Retina (tissue), 1 donor: ENCODE data around the gene BRIX1.
A peak's percentile ranks its signal among the peaks of the same experiment; 100 is the strongest.

ENCODE experiments used
- DNase-seq: peaks from one replicate; pipeline ENCODE4 v3.0.0-alpha.2; 2016

The BRIX1 gene, protein sequence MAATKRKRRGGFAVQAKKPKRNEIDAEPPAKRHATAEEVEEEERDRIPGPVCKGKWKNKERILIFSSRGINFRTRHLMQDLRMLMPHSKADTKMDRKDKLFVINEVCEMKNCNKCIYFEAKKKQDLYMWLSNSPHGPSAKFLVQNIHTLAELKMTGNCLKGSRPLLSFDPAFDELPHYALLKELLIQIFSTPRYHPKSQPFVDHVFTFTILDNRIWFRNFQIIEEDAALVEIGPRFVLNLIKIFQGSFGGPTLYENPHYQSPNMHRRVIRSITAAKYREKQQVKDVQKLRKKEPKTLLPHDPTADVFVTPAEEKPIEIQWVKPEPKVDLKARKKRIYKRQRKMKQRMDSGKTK

DNA sequence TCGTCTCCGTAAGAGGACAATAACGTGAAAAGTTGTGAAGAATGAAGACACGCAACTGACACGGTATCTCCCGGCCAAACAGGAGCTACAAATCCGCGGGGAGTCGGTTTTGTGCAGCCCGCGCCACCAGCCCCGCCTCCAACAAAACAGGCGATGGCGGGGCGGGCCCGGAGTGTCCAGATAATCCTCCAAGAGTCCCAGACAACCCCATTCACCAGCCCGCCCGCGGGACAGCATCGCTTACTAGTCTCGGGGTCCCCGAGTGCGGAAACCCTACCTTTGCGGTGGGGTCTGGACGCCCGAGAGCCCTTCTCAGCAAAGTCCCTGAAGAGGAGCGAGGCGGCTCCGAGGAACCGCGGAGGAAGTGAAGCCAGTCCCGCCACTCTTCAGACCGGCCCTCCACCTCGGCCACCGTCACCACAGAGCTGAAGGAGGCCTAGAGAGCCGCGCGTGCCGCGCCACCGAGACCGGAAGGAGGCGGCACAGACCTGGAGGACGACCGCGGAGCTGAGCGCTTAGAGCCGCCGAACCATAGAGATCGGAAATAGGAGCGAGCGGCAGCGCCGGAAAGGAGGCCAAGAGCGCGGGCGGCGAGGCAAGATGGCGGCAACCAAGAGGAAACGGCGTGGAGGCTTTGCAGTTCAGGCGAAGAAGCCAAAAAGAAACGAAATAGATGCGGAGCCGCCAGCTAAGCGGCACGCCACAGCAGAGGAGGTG, at the start of gene BRIX1, which contains the start of gene RAD1:
Gene BRIX1 (plus strand): TSS at position 573 of the 717 bp plus-strand sequence. CDS start 28 bp downstream, at position 601.
Gene RAD1 (minus strand): TSS at position 366 of the 717 bp plus-strand sequence. CDS start 612 bp downstream, outside the sequence.
- DNase-seq, result peak; percentile 97

DNA sequence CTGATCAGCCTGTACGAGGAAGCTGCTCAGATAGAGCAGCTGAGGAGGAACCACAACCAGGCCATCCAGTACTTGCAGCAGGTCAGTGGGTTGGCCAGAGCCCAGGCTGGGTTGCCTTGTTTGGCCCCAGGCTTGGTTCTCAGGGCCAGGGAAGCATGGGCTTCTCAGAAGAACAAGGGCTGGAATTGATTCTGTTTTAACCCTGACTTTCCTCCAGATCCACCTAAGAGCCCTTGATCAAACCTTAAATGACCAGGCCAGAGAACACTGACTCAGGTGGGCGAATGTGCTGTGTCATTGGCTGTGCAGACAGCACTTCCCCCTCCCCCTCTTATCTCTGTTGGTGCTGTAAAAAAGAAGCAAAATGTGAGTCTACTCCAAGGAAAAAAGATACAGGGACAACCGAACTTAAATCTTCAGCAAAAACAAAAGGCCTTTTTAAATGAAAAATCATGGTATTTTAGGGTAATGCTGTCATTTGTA, 48.5 kb upstream of the BRIX1 start:
- DNase-seq, result peak; percentile 45

DNA sequence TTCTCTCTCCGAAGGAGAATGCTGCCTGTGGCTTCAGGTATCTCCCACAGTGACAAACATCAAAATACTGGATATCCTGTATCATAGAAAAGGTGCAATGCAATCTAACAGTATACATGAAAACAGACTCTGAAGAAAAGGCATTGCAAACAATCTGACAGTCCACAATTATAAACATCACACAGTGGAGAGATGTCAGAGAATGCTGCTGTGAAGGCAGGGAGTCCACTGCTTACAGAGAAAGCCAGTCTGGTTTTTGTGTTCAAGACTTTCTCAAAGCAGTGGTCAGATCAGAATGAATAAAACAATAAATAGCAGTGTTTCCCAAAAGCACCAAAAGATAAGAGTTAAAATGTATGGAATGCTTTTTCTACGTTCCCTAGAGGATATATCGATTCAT, 47.9 kb upstream of the BRIX1 start:
- DNase-seq, result no peak

DNA sequence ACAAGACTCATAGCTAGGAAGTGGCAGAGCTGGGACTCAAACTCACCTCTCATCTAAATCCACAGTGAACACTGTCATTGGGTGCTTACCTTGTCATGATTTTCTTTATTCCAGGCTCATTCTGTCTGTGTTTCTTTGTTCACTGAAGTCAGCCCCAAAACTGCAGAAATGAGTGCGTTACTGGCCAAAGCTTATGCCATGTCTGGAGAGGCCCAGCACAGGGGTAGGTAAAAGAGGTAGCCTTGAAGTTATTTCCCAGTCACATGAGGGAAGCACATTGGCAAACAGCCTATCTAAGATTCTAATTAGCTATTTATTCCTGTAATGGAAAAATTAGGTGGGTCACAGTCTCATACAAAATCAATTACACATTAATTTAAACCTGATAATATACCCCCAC, 46.7 kb upstream of the BRIX1 start:
- peak; percentile 50 for DNase-seq

DNA sequence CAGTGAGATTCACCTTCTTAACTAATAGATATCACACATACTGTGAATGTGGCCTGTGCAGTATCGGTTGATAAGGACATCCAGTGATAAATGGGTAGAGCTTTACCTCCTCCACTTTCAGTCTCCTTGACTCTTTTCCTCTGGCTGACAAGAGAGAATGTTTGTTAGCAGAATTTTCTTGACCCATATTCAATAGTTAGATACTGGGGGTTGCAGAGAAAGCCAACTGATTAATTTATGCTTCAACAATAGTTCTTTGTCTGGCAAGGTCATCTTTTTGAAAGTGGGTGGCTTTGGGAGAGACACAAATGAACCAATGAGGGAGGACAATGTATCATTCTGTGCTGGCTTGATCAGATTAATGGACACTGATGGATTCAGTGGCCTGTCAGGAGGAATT, 46.3 kb upstream of the BRIX1 start:
- peak; percentile 79 for DNase-seq

DNA sequence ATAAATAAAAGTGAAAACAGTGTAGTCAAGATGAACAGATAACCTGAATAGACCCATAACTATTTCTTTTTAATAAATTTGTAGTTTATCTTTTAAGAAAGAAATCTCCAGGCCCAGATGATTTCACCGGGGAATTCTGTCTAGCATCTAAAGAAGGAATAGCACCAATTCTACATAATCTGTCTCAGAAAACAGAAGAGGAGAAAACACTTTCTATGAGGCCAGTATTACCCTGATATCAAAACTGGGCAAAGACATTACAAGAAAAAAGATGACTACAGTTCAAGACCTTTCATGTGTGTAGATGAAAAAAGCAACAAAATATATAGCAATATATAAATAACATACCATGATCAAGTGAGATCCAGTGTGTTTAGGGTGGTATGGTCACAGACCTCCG, 45.1 kb upstream of the BRIX1 start:
- DNase-seq, result no peak

DNA sequence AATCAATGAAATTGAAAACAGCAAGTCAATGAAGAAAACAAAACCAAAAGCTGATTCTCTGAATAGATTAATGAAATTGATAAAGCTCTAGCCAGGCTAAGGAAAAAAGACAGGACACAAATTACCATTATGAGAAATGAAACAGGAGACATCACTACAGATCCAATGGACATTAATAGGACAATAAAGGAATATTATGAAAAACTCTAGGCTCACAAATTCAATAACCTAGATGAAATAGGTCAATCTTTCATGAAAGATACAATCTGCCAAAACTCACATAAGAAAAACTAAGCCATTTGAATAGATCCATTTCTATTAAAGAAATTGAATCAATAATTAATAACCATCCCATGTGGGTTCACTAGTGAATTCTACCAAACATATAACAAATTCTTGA, 39.2 kb upstream of the BRIX1 start:
- DNase-seq, result no peak

DNA sequence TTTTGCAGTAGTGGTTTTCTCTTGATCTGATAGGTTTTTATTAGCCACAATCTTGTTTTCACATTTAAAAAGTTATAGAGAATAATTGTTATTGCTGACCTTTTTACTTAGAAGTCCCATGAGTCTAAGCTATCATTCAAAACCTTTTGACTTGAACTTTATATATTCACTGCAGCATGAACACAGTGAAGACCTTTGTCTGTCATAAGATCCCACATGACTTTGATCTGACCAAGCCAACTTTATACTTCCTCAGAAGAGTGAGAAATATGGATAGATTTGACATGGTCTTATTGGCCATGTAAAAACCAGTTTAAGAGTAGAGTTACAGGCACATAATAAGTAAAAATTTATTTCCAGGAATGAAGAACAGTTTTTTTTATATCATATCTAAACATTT, 34.3 kb upstream of the BRIX1 start:
- DNase-seq, result no peak

DNA sequence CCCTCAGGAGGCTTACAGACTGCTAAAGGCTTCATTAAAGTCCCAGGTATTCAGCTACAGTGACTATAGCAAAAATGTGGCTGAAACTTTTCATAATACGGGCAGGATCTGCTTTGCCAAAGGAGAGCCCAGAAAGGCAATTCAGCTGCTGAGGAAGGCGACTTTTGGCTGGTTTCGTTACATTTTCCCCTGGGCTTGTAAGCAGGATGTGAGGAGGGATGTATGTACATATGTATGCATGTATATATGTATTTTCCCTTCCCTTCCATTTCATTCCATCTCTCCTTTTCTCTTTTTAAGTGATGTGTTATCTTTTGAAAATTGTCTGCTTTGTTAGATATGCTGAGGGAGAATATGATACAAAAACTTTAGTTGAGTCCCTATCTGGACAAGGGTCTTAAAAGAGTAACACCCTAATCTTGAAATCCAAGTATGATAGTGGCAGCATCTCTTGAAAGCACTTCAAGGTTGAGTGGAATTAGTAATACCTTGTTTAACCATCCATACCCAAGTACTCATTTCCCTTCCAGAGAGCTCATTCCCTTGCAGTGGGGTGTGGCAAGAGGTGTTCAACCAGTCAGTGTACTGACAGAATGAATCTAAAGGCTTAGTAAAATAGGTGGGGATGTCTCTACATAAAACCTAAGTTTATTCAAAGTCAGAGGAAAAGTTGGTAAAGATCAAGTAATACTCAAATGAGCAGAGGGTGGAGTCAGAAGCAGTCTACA, 29.0 kb upstream of the BRIX1 start:
- no peak for DNase-seq

DNA sequence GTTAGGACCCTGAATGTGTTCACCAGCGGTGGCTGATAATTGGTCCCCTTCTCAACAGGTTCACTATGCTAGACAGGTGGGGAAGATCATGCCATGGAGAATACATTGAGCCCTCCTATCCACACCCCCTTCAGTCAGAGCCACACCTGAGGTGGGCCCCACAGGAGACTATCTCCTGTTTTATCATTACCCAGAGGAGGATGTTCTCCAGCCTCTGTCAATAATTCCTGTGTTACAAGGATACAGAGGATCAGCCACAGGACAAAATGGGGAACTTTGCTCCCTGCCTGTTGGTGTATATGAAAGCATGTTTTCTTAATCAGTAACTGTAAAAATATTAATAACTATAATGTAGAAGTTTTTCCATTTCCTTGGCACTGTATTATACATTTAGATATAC, 26.1 kb upstream of the BRIX1 start:
- no peak for DNase-seq

DNA sequence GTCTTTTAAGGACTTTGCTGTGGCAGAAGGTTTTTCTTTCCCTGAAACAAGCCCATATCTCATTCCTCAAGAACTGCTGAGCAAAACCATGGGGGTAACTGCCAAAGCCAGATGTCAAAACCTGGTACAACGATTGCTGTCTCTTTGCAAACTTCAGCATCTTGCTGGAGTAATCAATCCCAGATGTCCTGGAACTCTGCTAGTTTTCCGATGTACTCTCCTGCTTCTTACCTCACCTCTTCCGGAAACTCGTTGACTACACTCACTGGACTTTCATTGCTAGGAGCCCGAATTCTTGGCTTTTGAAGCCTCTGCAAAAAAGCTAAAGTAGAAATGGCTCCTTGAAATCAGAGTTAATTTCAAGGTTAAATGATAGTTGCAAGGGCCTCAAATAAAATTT, 23.5 kb upstream of the BRIX1 start:
- DNase-seq, result no peak

DNA sequence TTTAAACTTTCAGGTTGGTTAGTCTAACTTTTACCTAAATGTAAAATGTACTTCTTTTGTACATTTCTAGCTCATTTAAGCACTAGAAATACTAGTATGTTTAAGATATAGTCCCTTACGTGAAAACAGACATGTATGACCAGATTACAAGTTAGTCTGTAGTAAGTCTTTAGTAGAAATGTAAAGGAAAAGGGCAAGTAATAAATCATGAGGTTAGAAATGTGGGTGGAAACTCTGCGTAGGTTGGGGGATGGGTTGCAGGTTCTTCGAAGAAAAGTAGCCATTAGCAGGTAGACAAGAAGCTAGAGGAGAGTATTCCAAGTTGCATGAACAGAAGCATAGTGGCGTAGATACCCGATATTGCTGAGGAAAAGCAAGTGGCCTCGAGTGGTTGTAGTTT, 23.1 kb upstream of the BRIX1 start:
- no peak for DNase-seq

DNA sequence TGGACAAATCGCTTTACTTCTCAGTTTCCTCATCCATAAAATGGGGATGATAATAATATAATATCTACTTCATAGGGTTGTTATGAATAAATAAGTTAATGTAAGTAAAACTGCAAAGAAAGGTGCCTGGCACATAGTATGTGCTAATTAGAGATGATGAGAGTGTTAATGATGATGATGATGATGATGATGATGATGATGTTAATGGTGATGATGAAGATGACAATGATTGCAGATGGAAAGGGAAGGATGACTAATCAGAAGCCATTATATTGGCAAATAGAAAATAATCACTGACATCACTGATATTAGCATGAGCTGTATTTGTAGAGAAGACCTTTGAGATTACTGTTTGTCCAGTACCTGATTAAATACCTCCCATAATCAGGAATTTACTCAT, 20.8 kb upstream of the BRIX1 start:
- no peak for DNase-seq

DNA sequence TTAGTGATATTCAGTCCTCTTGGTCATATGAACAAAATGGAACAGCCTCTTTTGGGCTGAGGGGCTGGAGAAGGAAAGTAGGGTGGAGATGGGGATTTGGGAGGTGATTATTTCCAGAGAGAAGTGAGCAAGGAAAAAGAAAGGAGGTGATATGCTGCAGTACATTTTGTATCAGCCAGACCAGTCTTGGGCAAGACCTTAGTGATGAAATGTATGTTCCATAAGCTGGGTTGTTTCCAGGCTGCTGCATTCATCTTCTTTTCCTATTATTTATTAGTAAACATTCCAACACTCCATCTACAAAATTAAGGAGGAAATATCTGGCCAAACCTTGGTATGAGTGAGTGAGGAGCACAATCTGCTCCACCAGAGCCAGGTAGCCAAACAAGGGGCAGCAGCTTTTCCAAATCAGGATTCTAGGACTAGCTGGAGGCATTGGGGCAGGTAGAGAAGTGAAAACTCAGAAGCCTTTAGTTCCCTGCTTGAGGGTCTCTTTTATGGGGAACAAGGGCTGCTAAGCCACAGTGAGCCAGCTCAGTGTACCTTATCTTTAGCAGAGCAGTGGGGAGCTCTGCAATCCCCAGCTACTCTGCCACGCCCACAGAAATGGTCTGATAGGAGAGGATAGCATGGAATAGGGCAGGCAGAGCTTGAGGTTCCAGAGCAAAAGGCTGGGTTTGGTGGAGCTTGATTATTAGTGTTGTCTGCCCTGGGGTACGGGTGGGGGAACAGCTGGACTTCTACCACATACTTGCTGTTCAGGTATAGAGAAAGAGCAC, 19.7 kb upstream of the BRIX1 start:
- DNase-seq, result no peak

DNA sequence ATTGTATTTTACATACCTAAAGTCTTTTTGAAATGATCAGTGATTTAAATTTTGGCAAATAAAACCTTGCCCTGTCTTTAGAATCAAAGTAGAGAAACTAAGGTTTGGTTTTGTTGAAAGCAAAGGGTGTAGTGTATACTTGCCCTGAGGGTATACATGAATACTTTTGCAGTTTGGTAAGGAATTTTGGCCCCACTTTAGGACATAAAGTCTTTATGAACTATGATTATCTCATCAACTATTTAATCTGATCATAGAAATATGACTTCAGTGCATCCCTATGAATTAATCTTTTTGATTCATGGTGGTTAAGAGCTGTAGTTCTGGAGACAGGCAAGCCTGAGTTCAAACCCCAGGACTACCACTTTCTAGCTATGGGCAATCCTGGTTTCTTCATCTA, 17.9 kb upstream of the BRIX1 start:
- no peak for DNase-seq

DNA sequence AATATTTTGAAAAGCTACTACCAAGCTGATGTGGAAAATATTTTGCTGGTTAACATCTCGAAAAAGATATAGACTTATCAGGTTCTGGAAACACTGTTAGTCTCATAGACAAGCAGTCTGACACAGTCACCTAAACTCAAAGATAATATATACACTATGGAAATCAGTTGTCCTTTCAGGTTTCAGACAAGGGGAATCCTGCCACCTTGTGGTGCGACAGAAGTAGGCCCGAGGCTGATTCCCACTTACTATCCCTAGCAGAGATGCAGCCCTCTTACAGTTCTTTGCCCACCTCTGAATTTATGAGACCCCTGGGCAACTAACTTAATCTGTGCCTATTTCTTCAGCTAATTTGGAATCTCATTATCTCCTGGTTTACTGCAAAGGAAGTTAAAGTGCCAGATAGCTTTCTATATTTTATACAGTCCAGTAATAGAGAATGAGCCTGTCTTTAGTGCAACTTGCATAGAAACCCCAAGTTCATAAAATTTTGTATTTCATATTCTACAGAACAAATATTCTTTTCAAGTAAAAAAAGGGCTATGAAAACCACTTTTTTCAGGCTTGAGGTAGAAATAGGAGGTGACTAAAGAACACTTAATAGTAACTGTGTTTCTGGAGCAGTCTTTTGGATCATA, 17.1 kb upstream of the BRIX1 start:
- DNase-seq, result peak; percentile 74

DNA sequence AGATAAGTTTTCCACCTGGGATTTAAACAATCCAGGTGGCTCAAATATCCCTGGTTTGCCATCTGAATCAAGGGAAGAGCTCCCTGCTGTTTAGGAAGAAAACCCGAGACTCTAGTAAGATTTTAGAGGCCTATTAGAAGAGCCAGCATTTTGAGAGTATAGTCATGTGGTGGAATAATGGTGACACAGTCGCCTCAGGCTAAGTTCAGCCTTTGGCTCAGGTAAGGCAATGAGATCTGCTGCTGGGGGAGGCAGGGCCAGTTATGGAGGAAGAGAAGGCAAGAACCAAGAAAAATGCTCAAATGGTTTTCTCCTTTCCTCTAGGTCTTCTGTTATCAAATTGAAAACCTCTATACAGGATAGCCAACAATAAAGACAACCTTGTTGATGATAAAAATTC, 16.4 kb upstream of the BRIX1 start:
- no peak for DNase-seq

DNA sequence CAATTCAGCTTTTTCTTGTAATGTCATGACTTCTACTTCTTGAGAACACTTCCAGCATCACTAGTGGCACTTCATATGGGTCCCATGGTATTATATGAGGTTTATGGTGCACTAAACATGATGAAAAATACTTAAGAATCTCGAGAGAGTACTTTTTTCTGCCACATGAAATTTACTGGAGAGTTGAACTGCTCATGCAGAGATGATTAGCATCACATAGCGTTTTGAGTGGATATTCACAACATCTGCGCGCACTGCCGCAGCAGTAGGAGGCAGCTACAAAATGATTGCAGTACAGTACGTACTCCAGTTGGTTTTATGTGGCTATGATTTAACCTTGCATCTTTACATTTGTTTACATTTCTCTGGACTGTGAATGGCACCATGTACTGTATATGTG, 14.9 kb upstream of the BRIX1 start:
- DNase-seq, result peak; percentile 28

DNA sequence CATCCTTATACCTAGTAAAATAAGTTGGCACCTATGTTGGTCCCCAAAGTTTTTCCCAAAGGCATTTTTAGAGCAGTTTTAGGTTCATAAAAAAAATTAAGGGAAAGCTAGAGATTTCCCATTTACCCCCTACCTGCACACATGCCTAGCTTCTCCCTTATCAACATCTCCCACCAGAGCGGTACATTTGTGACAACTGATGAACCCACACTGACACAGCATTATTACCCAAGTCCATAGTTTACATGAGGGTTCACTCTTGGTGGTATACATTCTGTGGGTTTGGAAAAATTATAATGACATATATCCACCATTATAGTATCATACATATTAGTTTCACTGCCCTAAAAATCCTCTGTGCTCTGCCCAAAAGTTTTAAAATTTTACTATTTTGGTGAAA, 12.3 kb upstream of the BRIX1 start:
- no peak for DNase-seq

DNA sequence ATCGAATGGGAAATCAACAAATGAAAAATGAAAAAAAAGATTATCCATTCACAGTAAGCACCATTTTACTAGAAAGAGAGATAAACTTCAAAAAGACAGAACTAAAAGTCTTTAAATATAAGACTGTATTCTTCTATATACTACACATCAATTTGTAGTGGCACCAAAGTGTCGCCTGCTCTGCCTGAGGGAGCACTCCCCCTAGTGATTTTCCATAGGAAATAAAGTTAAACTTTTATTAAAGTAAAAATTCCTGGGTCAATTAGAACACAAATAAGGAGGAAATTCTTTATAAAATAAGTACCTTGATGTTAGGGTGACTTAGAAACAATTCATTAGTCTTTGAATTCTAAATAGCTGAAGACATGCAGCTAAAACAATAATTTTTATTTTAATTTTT, 9.9 kb upstream of the BRIX1 start:
- no peak for DNase-seq

DNA sequence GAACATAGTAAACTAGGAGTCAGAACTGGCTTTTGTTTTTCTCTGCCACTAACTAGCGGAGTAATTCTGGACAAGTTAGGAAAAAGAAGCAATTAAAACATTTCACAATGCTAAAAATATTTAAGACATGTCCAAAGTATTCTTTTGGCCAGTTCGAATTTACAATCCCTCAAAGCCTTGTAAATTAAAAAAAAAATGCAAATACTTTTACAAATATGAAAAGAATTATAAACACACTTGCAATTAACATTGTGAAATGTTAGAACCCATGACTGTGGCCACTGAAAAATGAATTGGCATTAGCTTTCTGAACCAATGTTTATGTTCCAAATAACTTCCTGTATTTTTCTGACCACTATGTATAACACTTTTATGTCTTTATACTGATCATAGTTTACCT, 2.4 kb upstream of the BRIX1 start:
- DNase-seq, result no peak

DNA sequence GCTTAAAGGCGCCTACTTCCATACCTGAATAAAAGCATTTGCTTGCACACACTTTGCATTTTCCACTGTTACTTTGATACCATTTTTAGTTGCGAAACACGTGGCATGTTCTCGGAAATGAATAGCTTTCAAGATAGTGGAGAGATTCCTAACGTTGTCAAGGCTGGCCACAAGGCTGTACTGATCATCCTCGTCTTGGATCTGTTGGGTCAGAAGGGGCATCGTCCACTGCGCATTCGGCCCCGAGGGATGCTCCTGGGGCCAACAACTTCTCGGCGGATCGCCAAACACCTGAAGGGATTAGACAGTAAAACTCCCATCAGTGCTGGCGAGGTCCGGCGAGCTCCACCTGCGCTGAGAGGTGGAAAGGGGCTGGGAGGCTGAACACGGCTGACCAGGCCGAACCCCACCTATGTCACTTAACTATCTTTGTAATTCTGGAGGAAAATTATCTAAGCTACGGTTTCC, 806 bp upstream of the BRIX1 start:
- no peak for DNase-seq
